K562 (cell line): ENCODE data around the gene TMED8. TPM values are rescaled to one million over a fixed set of nuclear protein-coding genes. Genes with fewer than 3 reads are reported as not detected.

Experiments
- ATAC-seq: fragments of 200-7000 bp; cut with Tn5 transposase; 3 replicates; pipeline ENCODE4 v1.9.1; 2020; ENCODE audit warnings: moderate library complexity
- BruUV-seq: library from RNA; stranded (reverse); fragments of 400-500 nt; replicated peaks from 2 replicates; lab custom pipeline; 2021; lab: Mats Ljungman, UMichigan
- CTCF ChIA-PET: fragments of 300-600 bp; formaldehyde crosslinking; extraction: SDS; loops from one replicate; lab custom pipeline; 2021; ENCODE audit warnings: low intra/inter-chr PET ratio; lab: Yijun Ruan, JAX
- POLR2A ChIA-PET: fragments of 300-600, 350-650 bp; sonication (Branson Sonifier 250); formaldehyde crosslinking; extraction: SDS; loops from one replicate; lab custom pipeline; 2021; ENCODE audit warnings: antibody characterized with exemption, inconsistent platforms; lab: Yijun Ruan, JAX
- DNase-seq, 4 experiments: peaks; one replicate each; pipeline versions ENCODE4 v3.0.0 to v3.0.0-alpha.2; 2011 to 2018; ENCODE audit warnings: low spot score in 3 of 4, mixed read lengths in 3 of 4; ENCODE audit errors: extremely low read depth in 1 of 4
- FAIRE-seq: peaks from 2 replicates; lab custom pipeline; 2011; peaks lifted over from hg19 to GRCh38; lab: Jason Lieb, UNC
- H2AFZ ChIP-seq: 2 replicates; pipeline ENCODE4 v1.6.0; 2011; ENCODE audit warnings: low read depth, low read length, control low read depth, inconsistent platforms
- H3K27ac ChIP-seq: fragments of 200-600 bp; 3 replicates; pipeline ENCODE4 v1.8.0; 2011; ENCODE audit warnings: low read depth, mild to moderate bottlenecking, control low read depth, inconsistent platforms, low read length, moderate library complexity, mixed read lengths; ENCODE audit errors: extremely low read depth
- H3K27me3 ChIP-seq, 2 experiments: fragments of 300-600 bp in 1 of 2; 2 replicates in 1 of 2; 3 replicates in 1 of 2; pipeline versions ENCODE4 v1.6.0 to v1.8.0; 2011; ENCODE audit warnings: inconsistent platforms in 2 of 2, low read length in 2 of 2, mild to moderate bottlenecking in 1 of 2, mixed read lengths in 1 of 2, moderate library complexity in 1 of 2; ENCODE audit not compliant: control insufficient read depth in 2 of 2, insufficient read depth in 2 of 2
- H3K36me3 ChIP-seq: fragments of 300-600 bp; 3 replicates; pipeline ENCODE4 v1.8.0; 2011; ENCODE audit warnings: mild to moderate bottlenecking, low read length, inconsistent platforms; ENCODE audit not compliant: control insufficient read depth, insufficient read depth
- H3K4me1 ChIP-seq, 2 experiments: fragments of 200-600 bp in 1 of 2; replicated peaks in 1 of 2; 2 replicates in 1 of 2; 3 replicates in 1 of 2; pipeline versions ENCODE4 v1.5.1 to v1.8.0; 2011; ENCODE audit warnings: inconsistent platforms in 2 of 2, low read length in 2 of 2, mild to moderate bottlenecking in 1 of 2, mixed read lengths in 1 of 2, moderate library complexity in 1 of 2; ENCODE audit not compliant: control insufficient read depth in 2 of 2, insufficient read depth in 2 of 2
- H3K4me2 ChIP-seq: 2 replicates; pipeline ENCODE4 v1.6.1; 2011; ENCODE audit warnings: low read length, control low read depth, inconsistent platforms, mixed read lengths; ENCODE audit not compliant: insufficient read depth
- H3K4me3 ChIP-seq: fragments of 200-600 bp; sonication (generic), shearing (Covaris generic); 2 replicates; pipeline ENCODE4 v1.5.1; 2016; ENCODE audit warnings: control low read depth, inconsistent platforms
- H3K79me2 ChIP-seq: fragments of 200-600 bp; 3 replicates; pipeline ENCODE4 v1.8.0; 2011; ENCODE audit warnings: low read length, inconsistent platforms; ENCODE audit not compliant: control insufficient read depth, insufficient read depth
- H3K9ac ChIP-seq, 2 experiments: 2 replicates each; pipeline versions ENCODE4 v1.6.0 to v1.6.1; 2011; ENCODE audit warnings: low read depth in 2 of 2, low read length in 2 of 2, control low read depth in 1 of 2, inconsistent platforms in 1 of 2, mild to moderate bottlenecking in 1 of 2, mixed read lengths in 1 of 2; ENCODE audit not compliant: insufficient read depth in 1 of 2
- H3K9me1 ChIP-seq: one replicate; pipeline ENCODE4 v1.6.0; 2011; ENCODE audit warnings: inconsistent platforms, mild to moderate bottlenecking, low read length, moderate library complexity; ENCODE audit not compliant: control insufficient read depth, insufficient read depth
- H3K9me3 ChIP-seq: replicated peaks from 2 replicates; pipeline ENCODE4 v1.5.1; 2011; ENCODE audit warnings: low read depth, low read length, inconsistent platforms; ENCODE audit not compliant: control insufficient read depth, insufficient read depth
- H4K20me1 ChIP-seq: replicated peaks from 2 replicates; pipeline ENCODE4 v1.6.1; 2011; ENCODE audit warnings: low read length, inconsistent platforms, mixed read lengths; ENCODE audit not compliant: control insufficient read depth, insufficient read depth
- BCOR ChIP-seq: fragments of 450-650 bp; IDR thresholded peaks from 2 replicates; pipeline ENCODE4 v1.6.1; 2016
- ETS2 ChIP-seq: IDR thresholded peaks from 2 replicates; pipeline ENCODE4 v1.6.1; 2016; ENCODE audit warnings: borderline replicate concordance, missing genetic modification characterization, mild to moderate bottlenecking, moderate library complexity, missing compliant biosample characterization; ENCODE audit not compliant: poor library complexity, severe bottlenecking
- HMG20A ChIP-seq: fragments of 450-650 bp; formaldehyde crosslinking; conservative IDR thresholded peaks from 2 replicates; pipeline ENCODE4 v1.4.0; 2020; ENCODE audit warnings: mild to moderate bottlenecking, mixed read lengths
- SIN3B ChIP-seq: fragments of 450-650 bp; IDR thresholded peaks from 2 replicates; pipeline ENCODE4 v1.6.1; 2017; ENCODE audit warnings: low read depth, mild to moderate bottlenecking, moderate library complexity
- TFE3 ChIP-seq: fragments of 450-650 bp; formaldehyde crosslinking; IDR thresholded peaks from 2 replicates; pipeline ENCODE4 v1.4.0; 2020; ENCODE audit warnings: mild to moderate bottlenecking, mixed read lengths
- WGBS: fragments of 100-300 bp; shearing (Covaris generic); methylation state at CpG from one replicate; pipeline ENCODE4 v1.1.6; 2016; ENCODE audit warnings: low coverage, mixed read lengths; ENCODE audit not compliant: insufficient coverage; ENCODE audit errors: missing lambda C conversion rate; 5-methylcytosine and 5-hydroxymethylcytosine counted together
- in situ Hi-C: fragments of 300-500 bp; cut with MboI; formaldehyde crosslinking; loops from 4 replicates; pipeline ENCODE4 v1.15.0; 2018; ENCODE audit warnings: inconsistent platforms, mixed read lengths
- intact Hi-C: fragments of 100-400 bp; cut with micrococcal nuclease; formaldehyde crosslinking; loops from 2 replicates; pipeline ENCODE4 v1.14.2; 2022
- polyA plus RNA-seq, 8 experiments: library from polyadenylated mRNA; depleted of rRNA in 4 of 8; stranded (reverse) in 5 of 8; unstranded in 3 of 8; fragments of >200 nt; fragmentation: Nextera tagmentation in 2 of 8; fragmentation: Illumina TruSeq in 1 of 8; extraction: Ambion mirVana in 2 of 8; extraction: Trizol in 1 of 8; gene quantifications; 2 replicates each; pipeline versions ENCODE4 v1.2.1 to v1.2.3, GENCODE V29; 2011 to 2014; ENCODE audit warnings: inconsistent platforms in 1 of 8, missing spikeins in 1 of 8
- total RNA-seq, 7 experiments: library from RNA; depleted of rRNA in 6 of 7; stranded (reverse); fragments of >200 nt in 6 of 7; fragmentation: Illumina TruSeq in 2 of 7; extraction: Trizol in 2 of 7; gene quantifications; 2 replicates each; pipeline versions ENCODE4 v1.2.1 to v1.2.3, GENCODE V29; 2011 to 2021; ENCODE audit warnings: low replicate concordance in 1 of 7

TMED8 gene
- total and polyA plus RNA-seq, 9 of the 15 experiments (the other 6 are each of a cell fraction or from before 2014, with no cell fraction given), result 3.3 to 17.4 (median 12.0) TPM

- 86% methylated on average over 2 of the region's 3 CpGs for WGBS
- H3K4me2 ChIP-seq, result no peak overlapping the region
- TF ChIP-seq TFE3 (CRISPR knock-in tag) (no peak), BCOR (no peak), SIN3B (no peak), HMG20A (CRISPR knock-in tag) (no peak), ETS2 (tag) (no peak)
- TF ChIP-seq, all 486 proteins: peak for 0
- Histone ChIP-seq H2AFZ (no peak overlapping the region), H4K20me1 (no peaks in the 10 kb centered on the region), H3K4me3 (no peak overlapping the region), H3K27ac (no peak overlapping the region), H3K27me3 (no peaks in the 10 kb centered on the region), H3K36me3 (no peaks in the 10 kb centered on the region), H3K9me1 (no peaks in the 10 kb centered on the region), H3K9ac (no peak overlapping the region; a peak in 2 of 4 replicates), H3K79me2 (peaks cover 18% of the 10 kb centered on the region; the same call in 2 of the 3 replicates), H3K4me1 (peaks cover 10 to 11% of the 10 kb centered on the region in 2 experiments; a peak in 4 of 5 replicates), H3K9me3 (no peaks in the 10 kb centered on the region)
- ATAC-seq (no peak), DNase-seq (no peak), FAIRE-seq (no peak)
- CTCF ChIA-PET, result no interaction called here
- in situ Hi-C loops (no loop called here), intact Hi-C loops (loop anchor here (5.0 to 10.0 kb wide), 4 partner anchors 53 to 281 kb away; partner anchors contain the start of genes SAMD15 and TMED8)
- no TSS peak for BruUV-seq
- POLR2A ChIA-PET, result interaction anchor here (0.7 to 1.5 kb wide), 2 partner anchors 16 to 290 kb away, joined by 3 to 4 read pairs; no protein-coding TSS in a partner anchor
These were observed 52.6 kb downstream of the TMED8 start for GRCh38 chr14:77324289-77324688.
